ENCODE data around the gene PPFIBP2.

DNA sequence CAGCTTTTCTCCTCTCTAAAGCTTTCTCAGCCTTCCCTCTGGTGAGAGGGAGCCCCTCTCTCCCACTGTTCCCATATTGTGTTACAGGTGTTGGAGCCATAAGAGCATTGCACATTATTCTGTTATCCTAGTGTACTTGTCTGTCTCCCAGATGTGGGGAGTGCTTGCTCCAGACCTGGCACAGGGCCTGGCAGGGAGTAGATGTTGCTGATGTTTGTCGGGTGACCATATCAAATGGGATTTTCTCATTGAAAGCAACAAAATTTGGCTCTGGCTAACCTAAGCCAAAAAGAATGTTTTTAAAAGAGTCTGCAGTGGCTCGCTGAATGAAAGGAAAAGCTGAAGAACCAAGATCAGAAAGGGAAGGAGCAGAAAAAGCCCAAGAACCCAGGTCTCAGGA, 118.4 kb downstream of the PPFIBP2 start:
- TF ChIP-seq, protein P1, sequence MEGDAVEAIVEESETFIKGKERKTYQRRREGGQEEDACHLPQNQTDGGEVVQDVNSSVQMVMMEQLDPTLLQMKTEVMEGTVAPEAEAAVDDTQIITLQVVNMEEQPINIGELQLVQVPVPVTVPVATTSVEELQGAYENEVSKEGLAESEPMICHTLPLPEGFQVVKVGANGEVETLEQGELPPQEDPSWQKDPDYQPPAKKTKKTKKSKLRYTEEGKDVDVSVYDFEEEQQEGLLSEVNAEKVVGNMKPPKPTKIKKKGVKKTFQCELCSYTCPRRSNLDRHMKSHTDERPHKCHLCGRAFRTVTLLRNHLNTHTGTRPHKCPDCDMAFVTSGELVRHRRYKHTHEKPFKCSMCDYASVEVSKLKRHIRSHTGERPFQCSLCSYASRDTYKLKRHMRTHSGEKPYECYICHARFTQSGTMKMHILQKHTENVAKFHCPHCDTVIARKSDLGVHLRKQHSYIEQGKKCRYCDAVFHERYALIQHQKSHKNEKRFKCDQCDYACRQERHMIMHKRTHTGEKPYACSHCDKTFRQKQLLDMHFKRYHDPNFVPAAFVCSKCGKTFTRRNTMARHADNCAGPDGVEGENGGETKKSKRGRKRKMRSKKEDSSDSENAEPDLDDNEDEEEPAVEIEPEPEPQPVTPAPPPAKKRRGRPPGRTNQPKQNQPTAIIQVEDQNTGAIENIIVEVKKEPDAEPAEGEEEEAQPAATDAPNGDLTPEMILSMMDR (IDR thresholded peaks at IDR 0.05 in 8 of 11, conservative IDR thresholded peaks at IDR 0.05 in 3 of 11), result no peak
- TF ChIP-seq POLR2A (IDR thresholded peaks at IDR 0.05), result no peak
